ENCODE data around the gene LDLRAD3. TPM values are rescaled to one million over a fixed set of nuclear protein-coding genes. Genes with fewer than 3 reads are reported as not detected.
A peak's percentile ranks its signal among the peaks of the same experiment; 100 is the strongest.

Gene LDLRAD3
- total RNA-seq, 2 experiments from 2014 or later, result 0.46 to 0.47 TPM

DNA sequence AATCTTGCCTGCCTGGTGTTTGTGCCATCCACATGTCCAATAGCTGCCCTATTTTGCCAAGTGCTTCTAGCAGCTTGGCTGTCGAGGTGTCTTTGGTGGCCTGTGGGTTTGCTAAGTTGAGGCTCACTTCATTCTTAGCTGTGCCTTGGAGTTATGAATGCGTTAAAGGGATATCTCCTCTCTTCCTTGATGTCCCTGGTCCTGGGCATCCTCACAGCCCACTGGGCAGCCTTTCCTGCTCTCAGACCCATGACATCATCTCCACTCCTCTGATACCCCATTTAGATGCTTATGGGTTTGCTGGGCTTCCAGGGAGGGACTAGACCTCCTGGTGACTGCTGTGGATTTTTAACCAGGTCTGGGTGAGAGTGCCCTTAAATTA lies 1.3 kb downstream of the LDLRAD3 start:
- Mint-ChIP-seq H3K36me3 (ENCODE audit: low read depth) (no peaks in the 10 kb centered on the region), H3K27me3 (peaks cover 44% of the 10 kb centered on the region), H3K9me3 (ENCODE audit: low read depth) (no peaks in the 10 kb centered on the region), H3K4me3 (peak overlapping the region; percentile 68), H3K27ac (no peak overlapping the region), H3K4me1 (peaks cover 3% of the 10 kb centered on the region)
- intact Hi-C loops (cut with DNase I, micrococcal nuclease), result loop anchor here in 1 of 2 experiments (10.0 kb wide), 1 partner anchor 320 kb away; no protein-coding TSS in a partner anchor
- no peak for DNase-seq
- ATAC-seq, result no peak
- CTCF ChIA-PET, result interaction anchor here (1.1 kb wide), 1 partner anchor 1029 kb away, joined by 4 read pairs; the partner anchor contains the start of genes APIP and PDHX
- POLR2A ChIA-PET, result no interaction called here

DNA sequence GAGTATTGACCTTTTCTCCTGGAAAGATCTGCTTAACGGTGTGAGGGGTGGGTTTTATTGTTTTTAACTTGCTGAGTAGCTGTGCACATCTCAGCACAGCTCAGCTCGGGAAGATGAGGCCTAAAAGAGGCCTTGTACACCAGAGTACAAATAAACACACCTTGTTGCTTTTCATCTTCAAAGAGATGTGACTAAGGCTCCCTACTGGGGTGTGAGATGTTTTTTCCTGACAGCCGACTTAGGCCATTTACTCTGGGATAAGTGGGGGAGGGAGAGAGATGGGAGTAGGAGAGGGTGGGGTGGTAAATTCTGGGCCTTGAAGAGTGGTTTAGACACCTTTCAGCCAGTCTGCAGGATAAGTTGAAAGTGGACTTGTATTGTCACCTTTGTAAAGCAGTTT lies 2.9 kb downstream of the LDLRAD3 start:
- H3K27me3 Mint-ChIP-seq, result peaks cover 43% of the 10 kb centered on the region
- H3K9me3 Mint-ChIP-seq (ENCODE audit: low read depth), result no peaks in the 10 kb centered on the region
- ATAC-seq, result no peak
- no peaks in the 10 kb centered on the region for H3K36me3 Mint-ChIP-seq (ENCODE audit: low read depth)
- no peak for DNase-seq
- CTCF ChIA-PET, result no interaction called here
- intact Hi-C loops (cut with DNase I, micrococcal nuclease), result loop anchor here in 1 of 2 experiments (10.0 kb wide), 1 partner anchor 318 kb away; no protein-coding TSS in a partner anchor
- H3K4me3 Mint-ChIP-seq, result no peak overlapping the region
- H3K27ac Mint-ChIP-seq, result no peak overlapping the region
- H3K4me1 Mint-ChIP-seq, result peaks cover 3% of the 10 kb centered on the region
- POLR2A ChIA-PET, result no interaction called here

- DNase-seq, result no peak
- H3K4me3 Mint-ChIP-seq, result no peak overlapping the region
- intact Hi-C loops (cut with DNase I, micrococcal nuclease), result loop anchor here in 1 of 2 experiments (10.0 kb wide), 1 partner anchor 317 kb away; no protein-coding TSS in a partner anchor
- ATAC-seq, result no peak
- CTCF ChIA-PET, result no interaction called here
- POLR2A ChIA-PET, result no interaction called here
- no peak overlapping the region for H3K27ac Mint-ChIP-seq
- H3K9me3 Mint-ChIP-seq (ENCODE audit: low read depth), result no peaks in the 10 kb centered on the region
- H3K4me1 Mint-ChIP-seq, result peaks cover 3% of the 10 kb centered on the region
- peaks cover 40% of the 10 kb centered on the region for H3K27me3 Mint-ChIP-seq
- no peaks in the 10 kb centered on the region for H3K36me3 Mint-ChIP-seq (ENCODE audit: low read depth)
Observed at GRCh38 chr11:35947437-35947836, 3.6 kb downstream of the LDLRAD3 start.

- CTCF ChIA-PET, result no interaction called here
- no peaks in the 10 kb centered on the region for H3K4me1 Mint-ChIP-seq
- no peak overlapping the region for H3K4me3 Mint-ChIP-seq
- no peak overlapping the region for H3K27ac Mint-ChIP-seq
- intact Hi-C loops (cut with DNase I, micrococcal nuclease), result loop anchor here in 1 of 2 experiments (10.0 kb wide), 1 partner anchor 316 kb away; no protein-coding TSS in a partner anchor
- no peaks in the 10 kb centered on the region for H3K36me3 Mint-ChIP-seq (ENCODE audit: low read depth)
- peaks cover 28% of the 10 kb centered on the region for H3K27me3 Mint-ChIP-seq
- DNase-seq (no peak), ATAC-seq (no peak)
- POLR2A ChIA-PET, result no interaction called here
- no peaks in the 10 kb centered on the region for H3K9me3 Mint-ChIP-seq (ENCODE audit: low read depth)
Observed at GRCh38 chr11:35949242-35949641, 5.4 kb downstream of the LDLRAD3 start.

DNA sequence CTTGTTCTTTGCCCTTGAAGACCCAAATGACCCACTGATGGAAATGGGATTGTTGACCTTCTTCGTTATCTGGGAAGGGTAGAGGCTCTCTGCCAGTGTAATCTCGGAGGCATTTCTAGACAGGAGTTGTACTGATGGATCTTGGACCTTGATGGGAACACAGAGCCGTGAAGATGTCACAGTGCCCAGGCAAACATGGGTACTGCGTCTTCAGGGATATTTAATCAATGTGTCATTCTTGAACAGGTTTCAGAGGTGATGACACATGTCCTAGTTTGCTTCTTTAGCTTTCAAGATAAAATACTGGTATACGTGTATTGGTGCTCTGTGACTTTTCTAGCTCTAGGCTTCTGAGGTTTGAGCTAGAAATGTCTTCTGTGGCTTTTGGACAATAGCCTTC lies 6.2 kb downstream of the LDLRAD3 start:
- CTCF ChIA-PET, result no interaction called here
- no peaks in the 10 kb centered on the region for H3K9me3 Mint-ChIP-seq (ENCODE audit: low read depth)
- POLR2A ChIA-PET, result no interaction called here

GRCh38 chr11:35951680-35952079 lies 7.8 kb downstream of the LDLRAD3 start:
- H3K27ac Mint-ChIP-seq, result no peak overlapping the region
- H3K4me1 Mint-ChIP-seq, result no peaks in the 10 kb centered on the region
- H3K36me3 Mint-ChIP-seq (ENCODE audit: low read depth), result no peaks in the 10 kb centered on the region
- H3K4me3 Mint-ChIP-seq, result no peak overlapping the region
- ChIA-PET CTCF (no interaction called here), POLR2A (no interaction called here)
- no peak for ATAC-seq
- intact Hi-C loops (cut with DNase I, micrococcal nuclease), result no loop called here
- peaks cover 15% of the 10 kb centered on the region for H3K27me3 Mint-ChIP-seq
- DNase-seq, result no peak
- no peaks in the 10 kb centered on the region for H3K9me3 Mint-ChIP-seq (ENCODE audit: low read depth)

More for the DNA sequence above, 6.2 kb downstream of the LDLRAD3 start:
- intact Hi-C loops (cut with DNase I, micrococcal nuclease), result no loop called here
- ATAC-seq (no peak), DNase-seq (no peak)
- no peak overlapping the region for H3K27ac Mint-ChIP-seq
- H3K27me3 Mint-ChIP-seq, result peaks cover 23% of the 10 kb centered on the region
- H3K4me1 Mint-ChIP-seq, result no peaks in the 10 kb centered on the region
- H3K36me3 Mint-ChIP-seq (ENCODE audit: low read depth), result no peaks in the 10 kb centered on the region
- H3K4me3 Mint-ChIP-seq, result no peak overlapping the region

DNA sequence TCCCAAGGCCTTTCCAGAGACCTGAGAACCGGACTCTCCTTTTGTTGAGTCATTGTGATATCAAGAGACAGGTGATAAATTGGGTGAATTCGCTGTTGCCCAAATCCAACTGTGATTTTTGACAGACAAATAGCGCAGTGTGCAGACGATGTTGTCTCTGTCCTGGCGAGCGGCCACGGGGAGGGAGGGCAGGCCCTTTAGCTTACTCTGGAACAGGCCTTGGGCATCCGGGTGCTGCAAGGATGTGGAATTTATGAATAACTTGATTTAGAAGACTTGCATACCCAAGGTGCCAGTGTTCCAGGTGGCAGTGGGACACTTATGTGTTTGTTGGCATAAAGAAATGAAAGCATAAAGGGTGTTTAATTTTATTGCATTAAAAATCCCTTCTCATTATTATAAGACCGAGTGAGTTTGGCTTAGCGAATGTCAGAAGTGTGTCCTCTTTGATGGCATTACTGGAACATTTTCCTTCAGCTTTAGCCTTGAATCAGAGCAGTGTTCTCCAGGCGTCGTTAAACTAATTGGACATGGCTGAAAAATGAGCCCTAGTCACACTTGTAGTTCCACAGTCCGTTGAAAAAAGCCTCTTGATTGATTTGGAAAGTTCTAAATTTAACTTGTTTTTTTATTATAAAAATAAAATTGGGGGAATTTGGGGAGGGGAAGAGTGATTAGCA lies 9.4 kb downstream of the LDLRAD3 start:
- H3K4me1 Mint-ChIP-seq, result no peaks in the 10 kb centered on the region
- H3K27ac Mint-ChIP-seq, result no peak overlapping the region
- H3K4me3 Mint-ChIP-seq, result no peak overlapping the region
- no peak for ATAC-seq
- H3K9me3 Mint-ChIP-seq (ENCODE audit: low read depth), result no peaks in the 10 kb centered on the region
- ChIA-PET CTCF (no interaction called here), POLR2A (no interaction called here)
- intact Hi-C loops (cut with DNase I, micrococcal nuclease), result no loop called here
- H3K36me3 Mint-ChIP-seq (ENCODE audit: low read depth), result no peaks in the 10 kb centered on the region
- no peak for DNase-seq
- H3K27me3 Mint-ChIP-seq, result peaks cover 9% of the 10 kb centered on the region

- Mint-ChIP-seq H3K36me3 (ENCODE audit: low read depth) (no peaks in the 10 kb centered on the region), H3K27ac (no peak overlapping the region), H3K27me3 (peaks cover 4% of the 10 kb centered on the region), H3K4me3 (no peak overlapping the region), H3K9me3 (ENCODE audit: low read depth) (no peaks in the 10 kb centered on the region), H3K4me1 (no peaks in the 10 kb centered on the region)
- intact Hi-C loops (cut with DNase I, micrococcal nuclease), result no loop called here
- ATAC-seq, result no peak
- DNase-seq, result no peak
- ChIA-PET POLR2A (no interaction called here), CTCF (no interaction called here)
Observed at GRCh38 chr11:35954205-35954604, 10.3 kb downstream of the LDLRAD3 start.

GRCh38 chr11:35955636-35956035 lies 11.8 kb downstream of the LDLRAD3 start:
- no peaks in the 10 kb centered on the region for H3K9me3 Mint-ChIP-seq (ENCODE audit: low read depth)
- POLR2A ChIA-PET, result no interaction called here
- intact Hi-C loops (cut with DNase I, micrococcal nuclease), result no loop called here
- H3K27ac Mint-ChIP-seq, result no peak overlapping the region
- H3K4me3 Mint-ChIP-seq, result no peak overlapping the region
- no peaks in the 10 kb centered on the region for H3K36me3 Mint-ChIP-seq (ENCODE audit: low read depth)
- H3K27me3 Mint-ChIP-seq, result peaks cover 2% of the 10 kb centered on the region
- DNase-seq (no peak), ATAC-seq (no peak)
- CTCF ChIA-PET, result no interaction called here
- H3K4me1 Mint-ChIP-seq, result no peaks in the 10 kb centered on the region

DNA sequence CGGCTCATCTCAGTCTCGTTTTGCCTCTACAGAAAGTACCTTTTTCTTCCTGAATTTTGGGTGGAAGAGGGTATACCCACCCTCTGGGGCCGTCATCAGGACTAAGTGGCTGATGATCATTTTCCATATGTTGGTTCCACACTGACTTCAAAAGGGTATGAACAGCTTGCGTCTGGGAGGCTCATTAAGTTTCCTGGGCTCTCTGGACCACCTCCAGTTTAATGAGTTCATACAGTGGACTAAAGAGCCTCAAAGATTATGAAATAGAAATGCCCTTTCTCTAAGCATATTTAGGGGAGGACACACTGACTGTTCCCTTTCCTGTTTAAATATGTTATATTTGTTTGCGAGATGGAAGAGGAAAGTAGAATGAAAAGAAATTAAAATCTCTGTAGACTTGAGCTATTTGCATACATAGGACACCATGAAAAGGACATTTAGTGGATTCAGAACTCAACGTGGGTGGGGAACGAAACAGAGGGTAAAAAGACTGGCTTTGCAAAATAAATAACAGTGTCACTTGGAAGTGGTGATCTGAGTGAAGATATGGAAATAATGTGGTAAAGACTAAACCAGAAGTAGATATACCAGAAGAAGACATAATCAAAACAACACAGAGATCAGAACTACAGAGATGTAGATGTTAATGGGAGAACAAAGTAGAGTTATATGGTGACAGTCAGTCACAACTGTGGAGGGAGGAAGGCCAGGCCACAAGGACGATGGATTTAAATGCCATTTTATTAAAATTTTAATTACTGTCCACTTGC lies 18.7 kb downstream of the LDLRAD3 start:
- intact Hi-C loops (cut with DNase I, micrococcal nuclease), result no loop called here
- DNase-seq (no peak), ATAC-seq (no peak)
- Mint-ChIP-seq H3K27me3 (peaks cover 7% of the 10 kb centered on the region), H3K27ac (no peak overlapping the region), H3K4me3 (no peak overlapping the region), H3K9me3 (ENCODE audit: low read depth) (no peaks in the 10 kb centered on the region), H3K36me3 (ENCODE audit: low read depth) (no peaks in the 10 kb centered on the region), H3K4me1 (no peaks in the 10 kb centered on the region)
- ChIA-PET POLR2A (no interaction called here), CTCF (no interaction called here)

- no peak overlapping the region for H3K27ac Mint-ChIP-seq
- no peaks in the 10 kb centered on the region for H3K4me1 Mint-ChIP-seq
- H3K9me3 Mint-ChIP-seq (ENCODE audit: low read depth), result no peaks in the 10 kb centered on the region
- H3K4me3 Mint-ChIP-seq, result no peak overlapping the region
- DNase-seq (no peak), ATAC-seq (no peak)
- H3K36me3 Mint-ChIP-seq (ENCODE audit: low read depth), result no peaks in the 10 kb centered on the region
- CTCF ChIA-PET, result no interaction called here
- POLR2A ChIA-PET, result no interaction called here
- intact Hi-C loops (cut with DNase I, micrococcal nuclease), result no loop called here
- peaks cover 7% of the 10 kb centered on the region for H3K27me3 Mint-ChIP-seq
Observed at GRCh38 chr11:35963911-35964310, 20.0 kb downstream of the LDLRAD3 start.

DNA sequence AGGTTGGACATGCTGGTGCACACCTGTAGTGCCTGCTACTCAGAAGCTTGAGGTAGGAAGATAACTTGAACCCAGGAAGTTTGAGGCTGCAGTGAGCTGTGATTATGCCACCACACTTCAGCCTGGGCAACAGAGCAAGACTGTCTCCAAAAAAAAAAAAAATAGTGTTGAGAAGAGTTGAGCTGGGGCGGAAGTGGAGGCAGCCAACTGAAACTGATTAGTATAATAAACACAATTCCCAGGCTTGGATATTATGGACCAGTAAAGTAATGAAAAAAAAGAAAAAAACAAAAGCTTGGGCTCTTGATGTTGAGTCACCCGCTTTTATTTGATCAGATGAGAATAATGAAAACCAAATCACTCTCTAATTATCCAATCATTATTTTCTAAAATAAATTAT lies 21.0 kb downstream of the LDLRAD3 start:
- H3K36me3 Mint-ChIP-seq (ENCODE audit: low read depth), result no peaks in the 10 kb centered on the region
- CTCF ChIA-PET, result interaction anchor here (0.6 kb wide), 1 partner anchor 266 kb away, joined by 3 read pairs; no protein-coding TSS in a partner anchor
- ATAC-seq, result no peak

More for the DNA sequence above, 21.0 kb downstream of the LDLRAD3 start:
- intact Hi-C loops (cut with DNase I, micrococcal nuclease), result no loop called here
- H3K27me3 Mint-ChIP-seq, result peaks cover 7% of the 10 kb centered on the region
- no peak overlapping the region for H3K4me3 Mint-ChIP-seq
- no peak overlapping the region for H3K27ac Mint-ChIP-seq
- no peaks in the 10 kb centered on the region for H3K4me1 Mint-ChIP-seq
- POLR2A ChIA-PET, result no interaction called here
- no peak for DNase-seq
- no peaks in the 10 kb centered on the region for H3K9me3 Mint-ChIP-seq (ENCODE audit: low read depth)
